HG02798 (cell line): ENCODE measurements around the gene WDR20.

Experiments
- ATAC-seq: cut with Tn5 transposase; IDR thresholded peaks from one replicate; pipeline ENCODE4 v1.9.1; 2021; ENCODE audit warnings: mild to moderate bottlenecking; ENCODE audit not compliant: unreplicated experiment, poor library complexity

Gene WDR20

GRCh38 chr14:102194856-102195255, 55.2 kb downstream of the WDR20 start:
- no peak for ATAC-seq

GRCh38 chr14:102195446-102195845, 55.7 kb downstream of the WDR20 start:
- ATAC-seq: no peak

- no peak for ATAC-seq
Observed at GRCh38 chr14:102196039-102196901, 56.6 kb downstream of the WDR20 start.

GRCh38 chr14:102196902-102197230, 57.2 kb downstream of the WDR20 start:
- no peak for ATAC-seq

DNA sequence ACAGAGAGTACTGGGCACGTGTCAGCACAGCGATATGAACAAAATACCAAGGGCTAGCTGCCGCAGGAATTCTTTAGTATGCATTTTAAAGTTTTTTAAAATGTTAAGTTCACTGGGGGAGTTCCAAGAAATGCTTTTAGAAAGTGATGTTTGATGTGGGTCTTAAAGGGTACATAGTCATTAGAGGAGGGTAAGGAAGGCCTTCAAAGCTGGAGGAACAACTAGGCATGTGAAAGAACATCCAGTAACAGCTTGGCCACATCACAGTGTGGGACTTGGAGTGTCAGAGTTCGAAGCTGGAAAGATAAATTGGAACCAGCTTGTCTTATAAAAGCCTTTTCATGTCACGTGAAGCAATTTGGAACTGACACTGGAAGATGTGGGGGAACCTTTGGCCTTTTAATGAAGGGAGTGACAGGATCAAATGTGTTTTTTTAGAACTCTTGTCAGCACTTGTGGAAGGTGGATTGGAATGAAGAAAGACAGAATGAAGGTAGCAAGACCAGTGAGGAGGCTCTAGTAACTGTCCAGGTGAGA, 57.7 kb downstream of the WDR20 start:
- no peak for ATAC-seq

- no peak for ATAC-seq
Observed at GRCh38 chr14:102200690-102201352, 61.1 kb downstream of the WDR20 start.

GRCh38 chr14:102201353-102201738, 61.6 kb downstream of the WDR20 start:
- no peak for ATAC-seq

- ATAC-seq: no peak
Observed at GRCh38 chr14:102201776-102202175, 62.1 kb downstream of the WDR20 start.

DNA sequence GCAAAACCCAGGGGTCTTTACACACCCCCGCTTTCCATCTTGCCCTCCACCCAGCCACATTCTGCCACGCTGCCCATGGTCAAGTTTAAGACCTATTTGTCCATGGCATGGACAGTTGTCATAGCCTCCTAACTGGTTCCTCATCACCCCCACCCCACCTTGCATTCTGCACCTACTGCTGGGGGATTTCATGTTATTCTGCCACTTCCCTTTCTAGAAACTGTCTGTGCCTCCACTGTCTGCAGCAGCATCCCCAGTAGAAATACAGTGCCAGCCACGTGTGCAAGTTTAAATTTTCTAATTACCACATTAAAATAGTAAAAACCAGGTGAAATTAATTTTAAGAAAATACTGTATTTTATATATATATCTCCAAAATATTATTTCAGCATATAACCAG, 63.2 kb downstream of the WDR20 start:
- ATAC-seq: no peak

- ATAC-seq: no peak
Observed at GRCh38 chr14:102203382-102203781, 63.7 kb downstream of the WDR20 start.

DNA sequence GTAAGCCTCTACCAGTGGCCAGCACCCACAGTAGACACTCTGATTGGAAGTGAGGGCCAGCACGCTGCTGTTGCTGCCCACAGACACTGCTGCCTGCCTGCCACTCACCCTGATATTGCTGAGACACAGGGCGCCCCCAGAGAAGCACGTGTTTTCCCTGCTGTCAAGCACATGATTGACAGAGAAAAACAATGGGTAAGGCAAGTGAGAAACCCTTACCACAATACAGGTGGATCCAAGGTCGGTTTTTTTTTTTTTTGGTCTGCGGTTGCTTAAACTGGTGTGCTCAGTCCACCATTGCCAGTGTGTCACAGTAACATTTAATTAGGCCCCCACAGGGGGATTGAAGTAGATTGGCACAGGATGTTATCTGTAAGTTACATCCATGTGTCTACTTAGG, 65.9 kb downstream of the WDR20 start:
- no peak for ATAC-seq

DNA sequence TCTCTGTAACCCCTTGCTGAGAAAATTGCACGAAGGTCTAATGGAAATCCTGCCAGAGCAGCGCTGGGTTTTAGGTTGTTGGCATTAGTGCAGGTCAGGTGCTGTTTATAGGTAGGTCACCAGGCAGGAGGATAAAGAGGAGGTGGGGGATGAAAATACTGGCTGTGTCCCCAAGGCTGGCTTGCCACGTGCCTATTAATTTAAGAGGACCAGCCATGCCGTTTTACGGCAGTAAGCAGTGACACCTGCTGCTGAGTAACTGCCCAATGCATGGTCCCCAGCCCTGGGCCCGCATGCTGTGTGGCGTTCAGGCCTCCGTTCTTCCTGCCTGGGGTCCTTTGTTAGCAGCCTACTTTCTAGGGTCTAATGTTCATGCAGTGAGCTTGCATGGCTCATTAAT, 67.2 kb downstream of the WDR20 start:
- no peak for ATAC-seq

DNA sequence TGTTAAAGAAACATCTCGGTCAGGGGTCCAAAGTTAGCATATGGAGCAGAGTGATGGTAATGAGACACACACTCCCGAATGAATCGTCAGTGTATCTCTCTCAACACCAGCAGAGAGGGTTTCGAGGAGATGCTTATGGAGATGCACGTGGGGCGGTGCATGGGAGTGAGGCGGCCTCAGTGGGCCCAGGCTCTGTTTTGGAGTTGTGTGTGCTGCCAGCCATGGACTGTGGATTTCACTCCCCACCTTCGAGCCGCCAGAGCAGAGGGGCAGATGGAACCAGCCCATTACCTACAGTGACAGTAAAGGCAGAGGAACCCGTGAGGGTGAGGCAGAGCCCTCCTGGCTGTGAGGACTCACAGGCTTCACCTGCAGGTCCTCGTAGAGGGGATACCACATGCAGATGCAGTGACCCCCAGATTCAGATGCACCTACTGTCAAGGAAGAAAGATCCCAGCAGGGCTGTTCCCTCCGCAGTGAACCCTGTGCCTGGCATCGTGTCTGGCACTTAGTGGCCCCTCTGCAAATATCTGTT, 68.2 kb downstream of the WDR20 start:
- no peak for ATAC-seq

- no peak for ATAC-seq
Observed at GRCh38 chr14:102208741-102209140, 69.0 kb downstream of the WDR20 start.

DNA sequence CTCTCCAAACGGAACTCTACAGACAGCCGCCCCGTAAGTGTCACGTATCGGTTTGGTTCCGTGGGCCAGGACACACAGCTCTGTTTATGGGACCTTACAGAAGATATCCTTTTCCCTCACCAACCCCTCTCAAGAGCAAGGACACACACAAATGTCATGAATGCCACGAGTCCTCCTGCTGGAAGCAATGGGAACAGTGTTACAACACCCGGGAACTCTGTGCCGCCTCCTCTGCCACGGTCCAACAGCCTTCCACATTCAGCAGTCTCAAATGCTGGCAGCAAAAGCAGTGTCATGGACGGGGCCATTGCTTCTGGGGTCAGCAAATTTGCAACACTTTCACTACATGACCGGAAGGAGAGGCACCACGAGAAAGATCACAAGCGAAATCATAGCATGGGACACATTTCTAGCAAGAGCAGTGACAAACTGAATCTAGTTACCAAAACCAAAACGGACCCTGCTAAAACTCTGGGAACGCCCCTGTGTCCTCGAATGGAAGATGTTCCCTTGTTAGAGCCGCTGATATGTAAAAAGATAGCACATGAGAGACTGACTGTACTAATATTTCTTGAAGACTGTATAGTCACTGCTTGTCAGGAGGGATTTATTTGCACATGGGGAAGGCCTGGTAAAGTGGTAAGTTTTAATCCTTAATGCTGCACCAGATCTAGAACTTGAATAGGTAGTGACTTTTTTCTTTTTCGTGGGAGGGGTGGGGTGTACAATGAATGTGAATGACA, 69.7 kb downstream of the WDR20 start:
- no peak for ATAC-seq

DNA sequence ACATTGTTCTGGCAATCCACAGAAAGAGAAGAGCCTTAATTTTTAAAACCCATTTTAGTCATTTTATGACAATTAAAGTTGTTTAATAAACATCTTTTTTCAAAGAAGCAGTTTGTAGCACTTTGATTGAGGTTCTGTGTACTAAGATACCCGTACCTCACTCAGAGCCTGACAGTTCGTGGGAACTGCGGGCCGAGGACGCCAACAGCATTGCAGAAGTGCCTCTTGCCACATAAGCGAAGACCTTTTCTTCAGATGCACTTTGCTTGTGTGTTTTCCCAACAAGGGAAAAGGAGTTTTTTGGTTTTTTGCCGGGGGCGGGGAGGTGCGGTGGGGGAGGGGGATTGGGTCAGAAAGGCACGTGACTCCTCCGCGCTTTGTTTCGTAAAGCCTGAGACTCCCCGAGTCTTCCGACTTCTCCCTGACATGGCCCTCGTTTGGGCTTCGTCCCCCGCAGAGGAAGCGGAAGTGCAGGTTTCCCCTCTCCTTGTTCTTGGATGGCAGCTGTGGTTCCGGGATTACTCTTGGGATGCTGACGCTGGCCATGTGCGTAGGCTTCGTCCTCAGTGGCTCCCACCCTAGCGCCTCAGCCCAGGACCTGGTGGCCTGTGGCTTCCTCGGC, 70.8 kb downstream of the WDR20 start:
- no peak for ATAC-seq

GRCh38 chr14:102211240-102211639, 71.5 kb downstream of the WDR20 start:
- ATAC-seq: no peak

DNA sequence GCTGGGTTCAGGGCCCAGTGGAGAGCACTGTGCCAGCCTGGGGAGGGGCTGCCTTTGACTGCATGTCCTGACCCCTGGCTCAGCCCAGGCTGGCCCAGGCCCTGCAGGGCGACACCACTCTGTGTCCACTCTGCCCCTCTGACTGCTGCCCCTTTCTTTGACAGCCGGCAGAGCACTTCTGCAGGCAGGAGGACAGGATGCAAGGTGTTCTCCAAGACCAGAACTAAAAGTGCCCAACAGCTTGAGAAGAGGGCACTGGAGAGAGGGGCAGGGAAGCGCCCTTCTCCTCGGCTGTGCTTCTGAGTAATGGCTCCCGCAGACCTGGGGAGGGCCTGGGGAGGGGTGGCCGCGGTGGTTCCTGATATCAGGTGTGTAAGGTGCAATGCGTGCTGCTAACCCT, 72.7 kb downstream of the WDR20 start:
- no peak for ATAC-seq

DNA sequence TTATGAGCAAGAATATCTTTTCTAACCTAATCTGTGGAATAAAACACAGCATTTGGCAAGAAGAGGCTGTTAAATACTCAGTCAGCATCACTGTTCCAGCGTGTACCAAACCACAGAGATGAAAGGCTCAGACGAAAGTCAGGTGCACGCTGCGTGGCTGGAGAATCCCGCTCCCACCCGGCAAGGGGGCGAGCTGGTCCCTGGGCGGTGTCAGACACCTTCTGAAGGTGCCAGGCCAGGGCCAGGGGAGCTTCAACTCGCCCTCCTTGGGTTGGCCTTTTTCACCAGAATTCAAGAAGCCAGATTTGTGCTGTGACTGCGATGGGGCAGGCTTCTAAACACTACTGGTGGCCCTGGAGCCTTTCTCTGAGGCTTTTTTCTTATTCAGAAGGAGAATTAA, 73.1 kb downstream of the WDR20 start:
- ATAC-seq: no peak

DNA sequence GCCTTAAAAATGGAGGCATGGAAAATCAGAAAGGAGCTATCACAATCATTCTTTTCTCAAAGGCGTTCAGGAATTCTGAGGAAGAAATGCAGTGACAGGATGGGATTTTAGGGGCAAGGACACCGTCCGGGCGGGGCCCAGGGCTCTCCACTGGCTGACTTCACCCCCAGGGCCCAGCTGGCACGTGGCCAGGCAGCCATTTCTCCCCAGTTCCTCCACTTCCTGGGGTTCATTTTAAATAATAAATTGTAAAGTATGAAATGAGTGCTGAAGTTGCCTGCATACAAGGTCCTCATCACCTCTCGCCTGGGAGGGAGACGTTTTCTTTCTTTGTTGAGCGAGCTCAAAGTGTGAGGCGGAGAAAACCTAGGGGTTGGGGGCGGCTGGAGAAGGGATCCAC, 73.8 kb downstream of the WDR20 start:
- ATAC-seq: no peak
